SK-N-SH treated with all-trans-retinoic acid at 6 μM for 48 hours (cell line): ENCODE results near the gene EGLN1.

Experiments
- ARNTL ChIP-seq: fragments of 450-650 bp; formaldehyde crosslinking; IDR thresholded peaks from 2 replicates; pipeline ENCODE4 v1.5.0; 2020; ENCODE audit warnings: low read depth, mild to moderate bottlenecking, moderate library complexity, borderline replicate concordance
- BACH2 ChIP-seq: fragments of 250-450 bp; sonication (Bioruptor Pico); IDR thresholded peaks from 2 replicates; pipeline ENCODE4 v1.9.0; 2021; ENCODE audit warnings: mild to moderate bottlenecking, borderline replicate concordance
- CSDC2 ChIP-seq: fragments of 250-450 bp; sonication (Bioruptor Pico); IDR thresholded peaks from 2 replicates; pipeline ENCODE4 v1.5.0; 2020; ENCODE audit warnings: mild to moderate bottlenecking, moderate library complexity
- GLIS3 ChIP-seq: fragments of 250-450 bp; sonication (Bioruptor Pico); IDR thresholded peaks from 2 replicates; pipeline ENCODE4 v1.5.0; 2020; ENCODE audit warnings: mild to moderate bottlenecking, moderate library complexity
- OSR1 ChIP-seq: fragments of 250-450 bp; sonication (Bioruptor Pico); IDR thresholded peaks from 2 replicates; pipeline ENCODE4 v1.8.0; 2022; ENCODE audit warnings: moderate library complexity, mild to moderate bottlenecking, inconsistent platforms
- PPARA ChIP-seq: fragments of 250-450 bp; sonication (Bioruptor Pico); IDR thresholded peaks from 2 replicates; pipeline ENCODE4 v1.5.0; 2020; ENCODE audit warnings: mild to moderate bottlenecking, borderline replicate concordance
- RARB ChIP-seq: fragments of 250-450 bp; sonication (Bioruptor Pico); IDR thresholded peaks from 2 replicates; pipeline ENCODE4 v1.8.0; 2021; ENCODE audit warnings: mild to moderate bottlenecking, moderate library complexity
- TOX ChIP-seq: fragments of 250-450 bp; sonication (Bioruptor Pico); IDR thresholded peaks from 2 replicates; pipeline ENCODE4 v1.8.0; 2021; ENCODE audit warnings: mild to moderate bottlenecking, moderate library complexity, borderline replicate concordance
- ZC3H10 ChIP-seq: fragments of 250-450 bp; sonication (Bioruptor Pico); IDR thresholded peaks from 2 replicates; pipeline ENCODE4 v1.5.1; 2021; ENCODE audit warnings: mild to moderate bottlenecking, moderate library complexity
- ZFP3 ChIP-seq: fragments of 250-450 bp; sonication (Bioruptor Pico); IDR thresholded peaks from 2 replicates; pipeline ENCODE4 v1.5.0; 2020; ENCODE audit warnings: mild to moderate bottlenecking, moderate library complexity
- ZNF565 ChIP-seq: fragments of 450-650 bp; formaldehyde crosslinking; conservative IDR thresholded peaks from 2 replicates; pipeline ENCODE4 v1.5.0; 2020; ENCODE audit warnings: low read depth, mild to moderate bottlenecking, moderate library complexity
- ZNF70 ChIP-seq: fragments of 450-650 bp; formaldehyde crosslinking; IDR thresholded peaks from 2 replicates; pipeline ENCODE4 v1.5.0; 2020; ENCODE audit warnings: mild to moderate bottlenecking, moderate library complexity
- TF ChIP-seq, protein P1 (sequence below): fragments of 250-450 bp; sonication (Bioruptor Pico); IDR thresholded peaks from 2 replicates; pipeline ENCODE4 v1.5.1; 2021; ENCODE audit warnings: mild to moderate bottlenecking, moderate library complexity
- TF ChIP-seq, protein P2 (sequence below): fragments of 250-450 bp; sonication (Bioruptor Pico); IDR thresholded peaks from 2 replicates; pipeline ENCODE4 v1.8.0; 2021; ENCODE audit warnings: low read depth, mild to moderate bottlenecking, moderate library complexity, borderline replicate concordance

- TF ChIP-seq PPARA (no peak), ZC3H10 (CRISPR knock-in tag) (no peak), TOX (CRISPR knock-in tag) (no peak), OSR1 (CRISPR knock-in tag) (no peak), RARB (CRISPR knock-in tag) (no peak), GLIS3 (no peak), ARNTL (CRISPR knock-in tag) (no peak), CSDC2 (CRISPR knock-in tag) (no peak), ZNF565 (CRISPR knock-in tag) (no peak), ZNF70 (no peak), ZFP3 (CRISPR knock-in tag) (no peak), BACH2 (CRISPR knock-in tag) (no peak)
- TF ChIP-seq, protein P1, sequence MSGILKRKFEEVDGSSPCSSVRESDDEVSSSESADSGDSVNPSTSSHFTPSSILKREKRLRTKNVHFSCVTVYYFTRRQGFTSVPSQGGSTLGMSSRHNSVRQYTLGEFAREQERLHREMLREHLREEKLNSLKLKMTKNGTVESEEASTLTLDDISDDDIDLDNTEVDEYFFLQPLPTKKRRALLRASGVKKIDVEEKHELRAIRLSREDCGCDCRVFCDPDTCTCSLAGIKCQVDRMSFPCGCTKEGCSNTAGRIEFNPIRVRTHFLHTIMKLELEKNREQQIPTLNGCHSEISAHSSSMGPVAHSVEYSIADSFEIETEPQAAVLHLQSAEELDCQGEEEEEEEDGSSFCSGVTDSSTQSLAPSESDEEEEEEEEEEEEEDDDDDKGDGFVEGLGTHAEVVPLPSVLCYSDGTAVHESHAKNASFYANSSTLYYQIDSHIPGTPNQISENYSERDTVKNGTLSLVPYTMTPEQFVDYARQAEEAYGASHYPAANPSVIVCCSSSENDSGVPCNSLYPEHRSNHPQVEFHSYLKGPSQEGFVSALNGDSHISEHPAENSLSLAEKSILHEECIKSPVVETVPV (CRISPR knock-in tag): no peak
- TF ChIP-seq, protein P2, sequence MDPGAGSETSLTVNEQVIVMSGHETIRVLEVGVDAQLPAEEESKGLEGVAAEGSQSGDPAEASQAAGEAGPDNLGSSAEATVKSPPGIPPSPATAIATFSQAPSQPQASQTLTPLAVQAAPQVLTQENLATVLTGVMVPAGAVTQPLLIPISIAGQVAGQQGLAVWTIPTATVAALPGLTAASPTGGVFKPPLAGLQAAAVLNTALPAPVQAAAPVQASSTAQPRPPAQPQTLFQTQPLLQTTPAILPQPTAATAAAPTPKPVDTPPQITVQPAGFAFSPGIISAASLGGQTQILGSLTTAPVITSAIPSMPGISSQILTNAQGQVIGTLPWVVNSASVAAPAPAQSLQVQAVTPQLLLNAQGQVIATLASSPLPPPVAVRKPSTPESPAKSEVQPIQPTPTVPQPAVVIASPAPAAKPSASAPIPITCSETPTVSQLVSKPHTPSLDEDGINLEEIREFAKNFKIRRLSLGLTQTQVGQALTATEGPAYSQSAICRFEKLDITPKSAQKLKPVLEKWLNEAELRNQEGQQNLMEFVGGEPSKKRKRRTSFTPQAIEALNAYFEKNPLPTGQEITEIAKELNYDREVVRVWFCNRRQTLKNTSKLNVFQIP (CRISPR knock-in tag): no peak
Measured at GRCh38 chr1:231357187-231357772, 64.8 kb downstream of the EGLN1 start.
